ENCODE results near the gene SH3GL3. TPM values are rescaled to one million over a fixed set of nuclear protein-coding genes. Genes with fewer than 3 reads are reported as not detected.

Gene SH3GL3
- total RNA-seq, 1 donor from 2014 or later = not detected

DNA sequence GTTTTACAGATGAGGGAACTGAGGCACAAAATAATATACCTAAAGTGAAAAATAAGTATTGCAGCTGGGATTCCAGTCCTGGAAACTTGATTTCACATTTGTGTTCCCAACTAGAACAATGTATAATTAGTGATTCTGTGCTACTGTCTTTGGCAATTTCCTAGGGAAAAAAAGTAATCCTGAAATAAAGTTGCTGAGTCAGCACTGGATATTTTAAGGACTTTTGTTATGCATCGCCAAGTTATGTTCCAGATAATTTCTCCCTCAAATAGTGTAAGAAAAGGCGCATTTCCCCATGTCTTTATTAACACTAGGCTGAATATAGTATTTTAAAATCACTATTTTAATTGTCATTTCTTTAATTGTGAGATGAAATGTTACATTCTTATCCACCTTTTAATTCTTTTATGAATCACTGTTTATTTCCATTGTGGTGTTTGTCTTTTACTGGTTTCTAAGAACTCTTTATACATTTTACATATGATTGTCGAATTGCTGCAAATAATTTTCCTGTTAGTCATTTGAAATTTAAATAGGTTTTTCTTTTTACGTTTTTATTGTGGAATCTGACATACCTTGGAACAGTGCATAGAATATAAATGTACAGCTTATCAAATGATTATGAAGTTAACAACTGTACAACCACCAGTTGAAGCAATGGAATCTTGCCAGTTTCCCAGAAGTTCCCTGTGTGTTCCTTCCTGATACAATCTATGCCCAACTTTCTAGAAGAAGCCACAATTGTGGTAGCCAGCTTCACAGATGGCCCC is 56.6 kb downstream of the SH3GL3 start:
- DNase-seq (ENCODE audit: low read depth in 2 of 2) = no peak

DNA sequence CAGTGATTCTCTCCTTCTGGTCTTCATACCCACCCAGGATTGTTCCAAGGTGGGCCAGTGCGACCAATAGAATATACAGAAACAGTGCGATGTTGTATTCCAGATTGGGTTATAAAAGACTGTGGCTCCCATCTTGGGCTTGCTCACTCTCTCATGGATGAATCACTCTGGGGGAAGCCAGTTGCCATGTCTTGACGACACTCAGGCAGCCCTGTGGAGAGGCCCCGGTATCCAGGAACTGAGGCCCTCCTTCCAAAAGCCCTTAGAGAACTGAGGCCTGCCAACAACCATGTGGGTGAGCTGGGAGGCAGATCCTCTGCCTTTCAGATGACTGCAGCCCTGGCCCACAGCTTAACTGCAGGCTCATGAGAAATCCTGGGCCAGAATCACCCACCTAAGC is 57.2 kb downstream of the SH3GL3 start:
- no peak for DNase-seq (ENCODE audit: low read depth in 2 of 2)

DNA sequence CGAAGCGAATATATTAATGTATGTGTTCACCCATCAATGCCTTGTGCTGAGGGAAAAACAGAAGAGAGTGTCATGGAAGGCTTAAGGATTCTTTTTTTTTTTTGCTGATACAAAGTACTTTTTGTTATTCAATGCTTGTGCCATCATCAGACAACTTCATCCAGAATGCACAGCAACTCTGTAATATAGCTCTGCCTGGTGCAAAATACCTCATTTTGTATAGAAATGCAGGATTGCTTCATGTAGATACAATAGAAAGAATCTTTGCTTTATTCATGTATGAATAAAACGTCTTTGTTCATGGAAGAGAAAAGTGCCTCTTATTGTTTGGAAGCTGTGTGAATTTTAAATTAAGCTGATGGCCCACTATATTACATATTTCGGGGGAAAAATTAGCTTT is 62.9 kb downstream of the SH3GL3 start:
- DNase-seq (ENCODE audit: low read depth in 2 of 2) = no peak

DNA sequence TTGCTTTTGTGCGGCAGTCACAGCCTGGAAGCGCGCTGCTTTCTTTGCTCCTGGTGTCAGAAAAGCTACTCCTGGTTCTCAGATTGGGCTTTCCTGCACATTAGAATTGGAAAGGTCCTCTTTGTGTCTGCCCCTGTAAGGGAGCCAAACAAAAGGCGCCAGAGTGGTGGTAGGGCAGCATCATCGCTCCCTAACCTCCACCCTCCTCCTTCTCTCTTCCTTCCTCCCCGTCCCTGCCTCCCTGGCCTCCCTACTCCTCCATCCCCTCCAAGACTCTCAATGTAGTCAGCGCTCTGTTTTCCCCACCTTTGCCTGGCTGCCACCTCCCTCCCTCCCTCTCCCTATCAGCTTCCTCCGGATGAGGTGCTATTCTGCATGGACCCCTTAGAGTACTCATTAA is 65.3 kb downstream of the SH3GL3 start:
- no peak for DNase-seq (ENCODE audit: low read depth in 2 of 2)

DNA sequence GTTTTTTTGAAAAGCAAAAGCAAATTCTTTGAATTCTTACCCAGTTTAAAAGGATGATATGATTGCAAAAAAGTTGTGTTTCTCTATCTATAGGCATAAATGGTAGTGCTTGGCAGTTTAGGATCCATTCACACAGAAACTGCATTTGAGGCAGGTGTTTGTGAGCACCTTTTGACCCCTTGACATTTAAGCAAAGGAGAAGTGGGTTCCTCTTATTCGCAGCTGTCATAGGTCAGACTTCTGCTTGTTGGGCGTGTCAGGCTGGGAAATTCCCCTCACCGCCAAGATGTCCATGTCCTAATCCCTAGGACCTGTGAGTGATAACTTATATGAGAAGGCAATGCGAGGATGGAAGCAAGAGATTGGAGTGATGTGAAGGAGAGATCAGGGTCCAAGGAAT is 67.4 kb downstream of the SH3GL3 start:
- DNase-seq (ENCODE audit: low read depth in 2 of 2) = no peak

DNA sequence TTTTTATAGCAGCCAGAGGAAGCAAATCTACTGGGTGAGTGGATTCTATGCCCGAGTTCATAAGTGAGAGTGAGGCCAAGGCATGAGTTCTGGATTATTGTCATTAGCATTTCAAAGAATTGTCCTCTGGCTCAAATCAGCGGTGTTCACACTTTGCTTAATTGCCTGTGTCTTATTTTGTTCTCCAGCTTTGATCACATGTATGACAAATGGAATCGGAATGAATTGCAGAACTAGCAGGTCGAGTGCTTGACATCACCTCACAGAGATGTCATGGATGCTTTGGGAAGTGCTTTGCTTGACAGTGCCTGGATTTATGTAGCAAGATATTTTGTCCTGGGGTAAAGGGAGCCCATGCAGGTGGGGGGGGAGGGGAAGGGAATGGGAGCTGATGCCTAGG is 68.0 kb downstream of the SH3GL3 start:
- DNase-seq (ENCODE audit: low read depth in 2 of 2) = no peak

DNA sequence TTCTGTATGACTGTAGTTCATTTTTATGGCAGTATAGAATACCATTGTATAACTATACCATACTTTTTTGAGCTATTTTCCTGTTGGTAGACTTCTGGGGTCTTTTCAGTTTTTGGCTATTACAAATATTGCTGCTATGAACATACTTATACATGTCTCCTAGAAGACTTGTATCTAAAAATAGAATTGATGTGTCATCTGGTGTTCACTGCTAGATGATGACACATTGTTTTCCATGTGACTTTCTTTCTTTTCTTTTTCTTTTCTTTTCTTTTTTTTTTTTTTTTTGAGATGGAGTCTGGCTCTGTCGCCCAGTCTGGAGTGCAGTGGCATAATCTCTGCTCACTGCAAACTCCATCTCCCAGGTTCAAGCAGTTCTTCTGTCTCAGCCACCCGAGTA is 69.8 kb downstream of the SH3GL3 start:
- no peak for DNase-seq (ENCODE audit: low read depth in 2 of 2)

DNA sequence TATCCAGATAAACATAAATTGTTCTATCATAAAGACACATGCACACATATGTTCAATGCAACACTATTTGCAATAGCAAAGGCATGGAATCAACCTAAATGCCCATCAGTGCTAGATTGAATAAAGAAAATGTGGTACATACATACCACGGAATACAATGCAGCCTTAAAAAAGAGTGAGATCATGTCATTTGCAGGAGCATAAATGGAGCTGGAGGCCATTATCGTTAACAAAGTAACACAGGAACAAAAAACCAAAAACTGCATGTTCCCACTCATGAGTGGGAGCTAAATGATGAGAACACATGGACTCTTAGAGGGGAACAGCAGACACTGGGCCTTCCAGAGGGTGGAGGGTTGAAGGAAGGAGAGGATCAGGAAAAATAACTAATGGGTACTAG is 79.2 kb downstream of the SH3GL3 start:
- no peak for DNase-seq (ENCODE audit: low read depth in 2 of 2)

DNA sequence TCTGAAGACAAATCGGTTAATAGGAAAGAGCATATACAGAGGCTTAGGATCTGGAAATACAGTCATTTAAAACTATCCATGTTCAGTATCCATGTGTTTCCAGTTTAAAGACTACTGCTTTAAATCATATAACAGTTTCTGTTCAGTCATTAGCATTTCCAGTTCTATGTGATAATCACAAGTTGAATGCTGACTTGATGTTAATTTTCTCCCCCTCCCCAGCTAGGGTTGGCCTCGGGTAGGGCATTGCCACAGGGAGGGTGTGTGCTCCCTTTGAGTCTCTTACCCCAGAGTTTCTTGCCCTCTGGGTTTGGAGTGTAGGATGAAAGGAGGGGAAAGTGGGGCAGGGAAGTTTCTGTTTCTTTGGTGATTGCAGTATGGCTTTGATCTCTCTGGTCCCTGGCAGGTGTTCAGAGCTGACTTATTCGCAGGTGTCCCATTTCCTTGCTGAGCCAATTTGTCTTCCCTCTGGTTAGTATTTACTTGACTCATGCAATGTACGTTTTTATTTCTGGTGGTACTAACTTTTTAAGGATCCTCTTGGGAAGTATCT is 86.3 kb downstream of the SH3GL3 start:
- no peak for DNase-seq (ENCODE audit: low read depth in 2 of 2)

DNA sequence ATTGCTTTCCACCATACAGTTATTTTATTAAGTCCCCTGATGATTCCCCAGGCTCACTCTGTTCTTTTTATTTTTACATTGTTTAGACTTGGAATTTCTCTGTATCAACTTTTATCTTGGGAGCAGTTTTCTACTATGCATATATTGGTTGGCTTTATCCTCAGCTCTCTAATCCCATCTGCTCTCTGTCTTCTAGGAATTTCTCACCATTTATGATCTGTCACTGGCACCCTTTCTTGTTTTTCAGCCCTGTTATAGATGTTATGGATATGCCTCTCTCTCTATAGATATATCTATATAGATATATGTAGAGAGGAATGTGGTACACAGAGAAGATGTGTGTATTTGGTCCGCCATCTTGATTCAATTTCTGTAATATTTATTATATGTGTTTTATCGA is 90.5 kb downstream of the SH3GL3 start:
- DNase-seq (ENCODE audit: low read depth in 2 of 2) = no peak

DNA sequence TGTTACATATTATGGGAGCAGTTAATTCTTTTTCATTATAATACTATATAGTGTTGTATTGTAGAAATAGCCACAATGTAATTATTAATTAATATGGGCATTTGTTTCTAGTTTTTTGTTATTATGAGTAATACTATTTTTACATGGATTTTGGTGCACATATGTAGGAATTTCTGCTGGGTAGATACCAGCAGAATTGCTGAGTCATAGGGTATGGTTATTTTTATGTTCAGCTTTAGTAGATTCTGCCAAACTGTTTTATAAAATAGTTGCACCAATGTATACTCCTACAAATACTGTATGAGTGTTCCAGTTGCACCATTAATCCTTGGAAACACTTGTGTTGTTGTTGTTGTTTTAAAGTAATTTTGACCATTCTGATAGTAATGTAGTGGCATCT is 91.5 kb downstream of the SH3GL3 start:
- no peak for DNase-seq (ENCODE audit: low read depth in 2 of 2)

DNA sequence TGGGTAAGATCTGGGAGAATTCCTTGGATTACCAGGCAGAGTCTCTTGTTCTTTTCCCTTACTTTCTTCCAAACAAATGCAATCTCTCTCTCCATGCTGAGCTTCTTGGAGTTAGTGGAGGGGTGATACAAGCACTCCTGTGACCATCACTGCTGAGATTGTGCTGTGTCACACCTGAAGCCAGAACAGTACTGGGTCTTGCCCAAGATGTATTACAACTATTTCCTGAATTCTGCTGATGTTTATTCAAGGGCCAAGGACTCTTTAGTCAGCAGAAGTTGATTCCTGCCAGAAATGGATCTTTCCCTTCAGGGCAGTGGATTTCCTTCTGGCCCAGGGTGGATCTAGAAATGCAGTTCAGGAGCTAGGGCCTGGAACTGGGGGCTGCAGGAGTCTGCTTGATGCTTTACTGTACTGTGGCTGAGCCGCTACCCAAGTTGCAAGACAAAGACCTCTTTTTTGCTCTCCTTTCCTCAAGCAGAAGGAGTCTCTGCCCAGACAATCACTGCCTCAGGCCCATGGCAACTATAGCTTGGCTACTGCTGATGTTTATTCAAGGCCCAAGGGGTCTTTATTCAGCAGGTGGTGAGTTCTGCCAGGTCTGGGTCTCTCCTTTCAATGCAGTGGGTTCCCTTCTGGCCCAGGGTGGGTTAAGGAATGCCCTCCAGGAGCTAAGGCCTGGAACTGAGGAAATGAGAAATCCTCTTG is 98.8 kb downstream of the SH3GL3 start:
- DNase-seq (ENCODE audit: low read depth in 2 of 2) = no peak

DNA sequence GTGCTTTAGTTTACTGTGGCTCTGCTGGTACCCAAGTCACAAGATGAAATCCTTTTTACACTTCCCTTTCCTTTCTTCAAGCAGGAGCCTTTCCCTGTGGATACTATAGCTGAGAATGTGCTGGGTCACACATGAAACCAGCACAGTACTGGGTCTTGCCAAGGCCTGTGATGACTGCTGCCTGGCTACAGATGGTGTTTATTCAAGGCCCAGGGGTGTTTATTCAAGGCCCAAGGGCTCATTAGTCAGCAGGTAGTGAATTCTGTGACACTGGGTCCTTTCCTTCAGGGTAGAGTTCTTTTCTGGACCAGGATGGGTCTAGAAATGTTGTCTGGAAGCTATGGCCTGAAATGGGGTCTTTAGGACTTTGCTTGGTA is 99.4 kb downstream of the SH3GL3 start:
- DNase-seq (ENCODE audit: low read depth in 2 of 2) = no peak

DNA sequence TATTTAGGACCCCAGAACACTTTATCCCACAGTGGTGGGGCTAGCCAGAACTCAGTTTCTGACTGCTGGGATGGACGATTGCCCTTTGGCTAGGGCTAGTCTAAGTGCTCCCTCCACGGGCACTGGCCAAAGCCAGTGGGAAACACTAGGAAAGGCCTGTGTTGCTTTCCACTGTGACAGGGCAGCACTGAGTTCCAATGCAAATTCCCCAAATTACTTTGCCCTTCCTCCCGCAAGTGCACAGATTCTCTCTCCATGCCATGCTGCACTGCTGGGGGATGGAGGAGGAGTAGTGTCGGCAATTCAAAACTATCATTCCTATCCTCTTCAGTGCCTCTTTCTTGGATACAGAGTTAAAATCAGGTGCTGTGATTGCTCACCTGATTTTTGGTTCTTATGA is 100.0 kb downstream of the SH3GL3 start:
- DNase-seq (ENCODE audit: low read depth in 2 of 2) = no peak

DNA sequence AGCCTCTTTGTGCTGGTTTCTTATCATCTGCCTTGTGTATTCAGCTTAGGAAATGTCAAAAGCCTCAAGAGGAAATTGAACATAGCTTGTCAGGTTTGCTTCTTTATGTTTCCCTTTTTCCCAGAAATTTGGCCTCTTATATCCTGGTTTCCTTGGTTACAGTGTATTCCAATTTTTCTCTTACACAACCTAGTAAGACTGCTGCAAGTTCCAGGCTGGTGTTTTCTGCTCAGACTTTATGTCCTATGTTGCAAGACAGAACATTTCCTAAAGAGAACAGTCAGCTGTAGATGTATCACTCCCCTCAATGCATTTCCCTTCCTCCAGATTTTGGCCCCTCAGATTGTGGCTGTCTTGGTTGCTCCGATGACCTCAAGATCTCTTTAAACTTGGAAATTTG is 102.5 kb downstream of the SH3GL3 start:
- DNase-seq (ENCODE audit: low read depth in 2 of 2) = no peak

DNA sequence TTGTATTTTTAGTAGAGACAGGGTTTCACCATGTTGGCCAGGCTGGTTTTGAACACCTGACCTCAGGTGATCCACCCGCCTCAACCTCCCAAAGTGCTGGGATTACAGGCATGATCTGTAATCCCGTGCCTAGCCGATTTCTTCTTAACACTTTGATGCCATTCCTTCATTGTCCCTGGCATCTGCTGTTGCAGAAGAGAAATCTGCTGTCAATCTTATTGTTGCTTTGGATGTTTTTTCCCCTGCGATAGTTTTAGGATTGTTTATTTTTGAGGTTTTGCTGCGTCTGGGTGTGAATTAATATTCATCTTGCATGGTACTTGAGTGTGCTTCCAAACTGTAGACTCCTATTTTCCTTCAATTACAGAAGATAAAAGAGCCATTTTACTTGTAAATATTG is 107.4 kb downstream of the SH3GL3 start:
- no peak for DNase-seq (ENCODE audit: low read depth in 2 of 2)

DNA sequence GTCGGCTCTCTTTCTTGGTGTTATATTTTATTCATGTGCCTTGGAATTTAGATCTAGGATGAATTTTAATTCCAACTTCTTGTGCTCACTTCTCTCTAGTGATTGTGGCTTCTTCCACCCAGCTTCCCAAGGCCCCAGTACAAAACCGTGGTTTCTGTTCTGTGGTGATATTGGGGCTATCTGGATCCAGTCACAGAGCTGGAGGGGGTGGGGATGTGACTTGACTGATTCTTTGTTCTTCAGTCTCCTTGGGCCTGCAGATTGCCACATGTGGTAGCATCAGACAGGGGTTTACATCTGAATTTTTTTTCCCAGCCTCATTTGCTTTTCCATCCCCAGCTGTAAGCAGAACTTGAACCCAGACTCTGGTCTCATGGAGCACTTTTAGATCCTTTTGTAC is 108.2 kb downstream of the SH3GL3 start:
- DNase-seq (ENCODE audit: low read depth in 2 of 2) = no peak

DNA sequence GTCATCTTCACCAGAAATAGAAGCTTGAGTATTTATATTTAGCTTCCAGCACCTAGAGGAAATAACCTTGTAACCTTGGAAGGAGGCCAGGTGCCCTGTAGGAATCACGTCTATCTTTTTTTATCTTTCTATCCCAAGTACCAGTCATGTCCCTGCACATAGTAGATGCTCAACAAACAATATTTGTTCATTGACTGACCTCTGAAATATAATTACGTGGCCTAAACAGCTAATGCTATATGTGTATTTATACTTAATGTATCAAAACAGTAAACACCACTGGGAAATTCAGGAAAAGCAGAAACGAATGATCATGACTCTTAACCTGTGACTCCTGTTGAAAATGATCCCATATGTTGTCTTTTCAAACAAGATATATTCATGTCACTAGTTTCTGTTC is 108.9 kb downstream of the SH3GL3 start:
- no peak for DNase-seq (ENCODE audit: low read depth in 2 of 2)

DNA sequence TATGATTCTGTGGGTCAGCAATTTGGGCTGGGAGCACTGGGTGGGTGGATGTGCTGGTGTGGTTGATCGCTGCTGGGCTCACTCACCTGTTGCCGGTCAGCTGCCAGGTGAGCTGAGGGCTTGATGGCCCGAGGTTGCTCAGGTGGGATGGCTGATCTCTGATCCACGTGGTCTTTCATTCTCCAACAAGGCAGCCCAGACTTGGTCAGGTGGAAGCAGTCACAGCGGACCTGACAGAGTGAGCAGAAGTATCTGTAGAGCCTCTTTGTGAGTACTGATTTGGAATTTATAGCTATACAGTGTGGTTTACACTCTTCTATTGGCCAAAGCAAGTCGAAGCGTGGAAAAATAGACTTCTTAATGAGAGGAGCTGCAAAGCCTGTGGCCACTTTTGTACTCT is 109.6 kb downstream of the SH3GL3 start:
- no peak for DNase-seq (ENCODE audit: low read depth in 2 of 2)

DNA sequence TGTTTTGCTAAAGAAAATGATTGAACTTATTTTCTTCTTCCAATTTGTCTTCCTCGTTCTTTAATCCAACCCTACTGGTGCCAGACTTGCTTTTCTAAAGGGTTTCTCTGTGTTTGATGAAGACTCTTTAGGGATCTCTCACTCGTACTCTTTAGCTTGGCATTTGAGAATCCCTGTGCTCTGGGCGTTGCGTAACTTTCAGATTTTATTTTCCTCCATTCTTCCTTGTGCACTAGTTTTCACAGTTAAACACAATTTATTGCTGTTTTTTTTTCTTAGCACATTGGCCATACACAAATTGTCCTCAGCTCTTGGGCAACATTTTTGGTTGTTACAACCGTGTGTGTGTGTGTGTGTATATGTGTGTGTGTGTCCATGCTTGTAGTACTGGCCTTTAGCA is 111.0 kb downstream of the SH3GL3 start:
- DNase-seq (ENCODE audit: low read depth in 2 of 2) = no peak

DNA sequence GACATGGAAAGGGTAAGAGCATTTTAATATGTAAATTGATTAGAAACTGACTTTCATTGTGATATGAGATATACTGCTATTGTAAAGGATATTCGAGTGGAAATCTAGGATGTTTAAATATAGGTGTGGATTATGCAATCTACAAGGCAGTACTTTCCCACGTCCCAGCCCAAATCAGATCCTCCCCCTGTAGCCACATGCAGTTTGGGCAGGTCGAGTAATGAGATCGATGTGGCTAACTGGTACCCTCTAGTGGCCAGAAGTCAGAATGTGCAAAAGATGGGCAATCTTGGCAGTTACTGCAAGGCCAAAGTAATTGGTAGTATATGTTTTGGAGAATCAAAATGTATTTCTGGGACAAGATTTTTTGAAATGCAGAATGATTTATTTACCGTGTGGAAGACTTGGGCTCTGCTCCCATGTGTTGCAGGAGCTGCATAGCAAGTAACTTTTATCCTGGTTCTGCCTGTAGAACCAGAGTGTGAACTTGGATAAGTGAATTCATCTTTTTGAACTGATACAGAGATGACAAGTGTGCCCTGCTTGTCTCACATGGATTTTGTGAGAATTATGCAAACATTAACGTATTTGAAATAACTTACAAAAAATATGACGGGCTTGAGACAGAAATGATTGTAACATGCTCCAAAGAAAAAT is 112.3 kb downstream of the SH3GL3 start:
- DNase-seq (ENCODE audit: low read depth in 2 of 2) = peak; percentile 64 to 76

DNA sequence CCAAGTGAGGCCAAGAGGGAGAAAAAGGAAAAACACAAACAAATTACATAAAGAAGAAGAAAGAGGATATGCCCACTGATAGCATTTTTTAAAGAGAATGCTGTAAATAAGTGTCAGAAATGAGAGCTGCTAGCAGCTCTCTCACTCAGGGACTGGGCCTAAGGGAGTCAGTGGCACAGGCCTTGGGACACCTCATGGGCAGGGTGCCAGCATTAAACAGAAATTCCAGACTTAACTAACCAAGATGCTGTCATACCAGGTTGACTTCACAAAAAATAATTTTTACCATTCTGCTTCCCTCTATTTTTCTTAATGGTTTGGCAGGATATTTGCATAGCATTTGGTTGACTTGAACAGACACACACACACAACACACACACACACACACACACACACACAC is 114.5 kb downstream of the SH3GL3 start:
- no peak for DNase-seq (ENCODE audit: low read depth in 2 of 2)

DNA sequence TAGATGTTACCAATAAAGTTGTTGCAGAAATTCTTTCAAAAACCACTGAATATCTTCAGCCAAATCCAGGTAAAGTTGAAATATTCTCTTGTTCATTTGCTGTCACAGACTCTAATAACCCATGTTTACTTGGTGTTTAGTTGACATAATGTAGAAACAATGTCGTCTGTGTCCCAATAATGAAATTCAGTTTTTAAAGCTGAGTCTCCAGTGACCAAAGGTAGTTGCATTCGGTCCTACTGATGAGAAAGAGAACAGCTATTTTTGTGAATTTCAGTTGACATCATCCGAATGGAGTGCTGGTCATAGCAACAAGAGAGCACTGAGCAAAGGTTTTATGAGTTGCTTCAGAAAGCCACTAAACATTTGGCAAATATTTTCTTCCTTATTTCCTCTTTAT is 118.0 kb downstream of the SH3GL3 start:
- no peak for DNase-seq (ENCODE audit: low read depth in 2 of 2)

All from lung microvascular endothelial cell (primary cell).